ENCODE data around the gene SEC61A1. TPM values are rescaled to one million over a fixed set of nuclear protein-coding genes. Genes with fewer than 3 reads are reported as not detected.
A peak's percentile ranks its signal among the peaks of the same experiment; 100 is the strongest.

Gene SEC61A1
- total RNA-seq, 1 experiment from 2014 or later = 253 TPM

DNA sequence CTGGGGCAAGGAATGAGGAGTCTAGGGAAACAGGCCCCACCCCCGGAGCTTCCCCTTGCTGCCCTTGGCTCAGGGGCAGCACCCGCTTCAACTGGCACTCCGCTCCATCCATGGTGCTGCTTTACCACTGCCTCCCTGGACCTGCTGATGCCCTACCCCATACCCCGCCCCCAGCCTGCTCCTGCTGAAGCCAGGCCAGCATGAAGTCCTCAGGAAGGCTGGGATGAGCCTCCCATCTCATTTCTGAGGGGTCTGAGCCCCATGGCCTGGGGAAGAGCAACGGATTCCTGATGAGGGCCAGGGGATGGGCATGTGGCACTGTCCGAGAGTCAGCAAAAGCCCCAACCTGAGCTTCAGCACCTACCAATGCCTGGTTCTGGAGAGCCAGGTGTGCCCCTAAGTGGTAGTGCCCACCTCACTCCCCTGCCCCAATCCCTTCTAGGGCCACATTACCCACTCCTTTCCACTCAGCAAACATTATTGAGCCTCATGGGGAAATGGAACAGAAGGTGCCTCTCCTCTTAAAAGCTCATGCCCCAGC is 21.0 kb downstream of the SEC61A1 start:
- no peak for DNase-seq (ENCODE audit: low read depth, low spot score)
- in situ Hi-C loops (cut with HindIII; ENCODE audit: low pct_unique_long_range_greater_than_20kb, low sequenced_read_pairs) = no loop called here

DNA sequence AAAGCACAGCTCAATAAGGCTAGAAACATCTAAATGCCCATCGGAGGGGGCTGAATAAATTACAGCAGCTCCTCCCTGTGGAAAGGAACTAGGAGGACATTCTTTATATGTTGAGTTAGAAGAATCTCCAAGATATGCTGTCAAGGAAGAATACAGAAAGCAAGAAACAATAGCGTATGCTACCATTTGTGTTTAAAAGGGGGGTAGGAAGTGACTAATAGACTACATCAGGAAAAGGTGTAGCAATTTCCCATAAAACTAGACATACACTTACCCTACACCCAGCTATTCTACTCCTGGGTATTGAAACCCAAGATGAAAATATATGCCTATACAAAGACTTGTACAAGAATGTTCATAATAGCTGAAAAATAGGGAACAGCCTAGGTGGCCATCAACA is 21.6 kb downstream of the SEC61A1 start:
- in situ Hi-C loops (cut with HindIII; ENCODE audit: low pct_unique_long_range_greater_than_20kb, low sequenced_read_pairs) = no loop called here

GRCh38 chr3:128074851-128075521 is 22.7 kb downstream of the SEC61A1 start:
- no peak for DNase-seq (ENCODE audit: low read depth, low spot score)
- in situ Hi-C loops (cut with HindIII; ENCODE audit: low pct_unique_long_range_greater_than_20kb, low sequenced_read_pairs) = no loop called here

More for the DNA sequence above, 21.6 kb downstream of the SEC61A1 start:
- no peak for DNase-seq (ENCODE audit: low read depth, low spot score)

DNA sequence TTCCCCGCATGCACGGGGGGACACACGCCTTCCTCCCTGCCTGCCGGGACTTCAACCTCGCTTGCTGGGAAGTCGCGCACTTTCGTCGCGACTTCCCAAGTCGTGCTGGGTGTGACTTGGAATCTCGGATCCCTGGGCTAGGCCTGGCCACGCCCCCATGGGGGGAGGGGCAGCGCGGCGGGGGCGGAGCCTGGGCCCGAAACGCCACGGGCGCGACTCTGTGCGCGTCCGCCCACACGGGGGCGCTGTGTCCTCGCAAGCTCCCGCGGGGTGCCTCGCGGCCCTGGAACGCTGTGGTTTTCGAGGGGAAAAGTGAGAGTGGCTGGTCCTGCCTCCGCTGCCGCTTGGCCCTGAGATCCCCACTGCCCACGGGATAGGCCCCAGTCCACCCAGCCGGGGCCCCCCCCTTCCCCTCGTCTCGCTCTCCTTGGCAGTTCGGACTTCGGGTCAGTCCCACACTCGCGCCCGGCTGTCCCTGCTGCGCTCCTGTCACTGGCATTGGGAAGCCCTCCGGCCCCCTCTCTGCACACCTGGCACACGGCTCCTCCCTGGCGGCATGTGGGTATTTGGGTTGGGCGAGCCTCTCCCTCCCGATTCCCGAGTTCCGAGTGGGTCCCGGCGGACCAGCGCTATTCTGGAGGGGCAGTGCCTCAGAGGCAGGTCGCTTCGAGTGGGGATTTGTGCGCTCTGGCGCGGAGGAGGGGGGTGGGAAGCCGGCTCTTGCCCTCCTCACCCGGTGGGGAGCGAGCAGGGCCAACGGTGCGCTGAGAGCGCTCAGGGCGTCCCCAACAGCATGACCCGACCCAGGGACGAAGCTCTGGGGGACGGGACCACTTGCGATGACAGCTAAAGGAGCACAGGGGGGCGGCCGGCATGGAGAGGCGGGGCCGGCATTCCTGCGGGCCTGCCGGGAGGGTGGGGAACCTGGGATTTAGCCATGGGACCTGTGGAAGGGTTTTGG is 23.6 kb downstream of the SEC61A1 start:
- peak; percentile 34 for DNase-seq (ENCODE audit: low read depth, low spot score)
- in situ Hi-C loops (cut with HindIII; ENCODE audit: low pct_unique_long_range_greater_than_20kb, low sequenced_read_pairs) = no loop called here

DNA sequence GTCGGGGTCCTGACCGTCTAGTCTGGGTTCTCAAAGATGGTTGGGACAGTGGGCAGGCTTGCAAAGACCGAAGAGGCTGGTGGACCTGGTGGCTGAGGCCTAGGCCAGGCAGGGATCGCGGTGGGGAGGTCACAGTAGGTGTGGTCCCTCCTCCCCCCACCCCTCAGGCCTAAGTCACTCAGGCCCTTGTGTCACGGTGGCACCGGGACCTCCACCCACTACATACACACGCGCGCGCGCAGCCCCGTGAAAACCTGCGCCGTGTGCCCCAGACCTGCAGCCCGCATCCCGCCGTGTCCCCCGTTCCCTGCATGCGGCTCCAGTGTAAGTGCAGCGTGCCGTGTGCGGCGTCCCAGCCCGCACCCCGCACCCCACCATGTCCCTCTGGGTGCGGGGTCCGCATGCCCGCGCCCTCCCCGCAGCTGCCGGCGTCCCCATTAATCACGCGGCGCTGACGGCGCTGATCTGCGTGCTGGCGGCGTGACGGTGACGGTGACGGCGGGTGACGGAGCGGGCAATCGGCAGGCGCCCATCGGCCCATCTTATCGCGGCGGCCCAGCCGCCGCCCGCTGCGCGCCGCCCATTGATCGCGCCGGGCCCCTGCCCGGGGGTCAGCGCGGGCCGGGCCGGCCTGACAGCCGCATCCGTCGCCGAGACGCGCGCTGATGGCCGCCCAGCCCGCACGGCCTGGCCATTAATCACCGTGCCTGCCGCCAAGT is 24.4 kb downstream of the SEC61A1 start:
- in situ Hi-C loops (cut with HindIII; ENCODE audit: low pct_unique_long_range_greater_than_20kb, low sequenced_read_pairs) = no loop called here
- DNase-seq (ENCODE audit: low read depth, low spot score) = no peak

DNA sequence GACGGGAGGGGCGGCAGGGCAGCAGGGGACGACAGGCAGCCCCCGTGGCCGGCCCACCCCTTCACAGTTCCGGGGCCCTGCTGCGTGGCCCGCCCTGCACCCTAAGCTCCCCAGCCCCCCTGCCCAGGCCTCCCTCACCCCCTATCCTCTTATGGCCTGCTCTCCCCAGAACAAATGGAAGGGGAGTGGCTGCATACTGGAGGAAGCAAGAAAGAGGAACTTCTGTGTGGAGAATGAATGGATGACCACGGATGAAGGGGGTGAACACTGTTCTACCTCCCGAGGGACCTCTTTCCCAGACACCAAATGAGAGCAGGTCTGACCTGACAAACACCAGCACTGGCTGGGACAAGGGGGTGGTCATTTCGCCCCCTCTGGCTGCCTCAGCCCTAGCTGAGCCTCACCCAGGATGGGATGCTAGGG is 25.0 kb downstream of the SEC61A1 start:
- in situ Hi-C loops (cut with HindIII; ENCODE audit: low pct_unique_long_range_greater_than_20kb, low sequenced_read_pairs) = no loop called here
- no peak for DNase-seq (ENCODE audit: low read depth, low spot score)

GRCh38 chr3:128077665-128078064 is 25.4 kb downstream of the SEC61A1 start:
- no peak for DNase-seq (ENCODE audit: low read depth, low spot score)
- in situ Hi-C loops (cut with HindIII; ENCODE audit: low pct_unique_long_range_greater_than_20kb, low sequenced_read_pairs) = no loop called here

DNA sequence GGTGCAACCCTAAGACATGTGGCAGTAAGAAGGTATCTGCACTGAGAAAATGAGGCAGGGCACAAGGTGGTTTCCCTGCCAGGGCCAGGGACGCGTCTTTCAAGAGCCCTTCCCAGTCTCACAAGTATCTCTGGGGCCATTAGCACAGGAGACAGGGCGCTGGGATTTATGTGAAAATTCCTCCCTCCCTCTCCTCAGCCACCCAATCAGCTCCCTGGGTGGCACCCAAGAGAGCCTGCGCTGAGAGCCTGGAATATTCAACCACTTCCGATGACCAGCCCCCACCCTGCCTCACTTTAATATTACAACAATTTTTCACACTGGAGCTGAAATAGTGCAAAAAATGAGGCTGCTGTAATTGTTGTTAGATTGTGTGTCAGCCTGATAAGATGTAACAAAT is 26.1 kb downstream of the SEC61A1 start:
- no peak for DNase-seq (ENCODE audit: low read depth, low spot score)
- in situ Hi-C loops (cut with HindIII; ENCODE audit: low pct_unique_long_range_greater_than_20kb, low sequenced_read_pairs) = no loop called here

GRCh38 chr3:128078875-128079274 is 26.6 kb downstream of the SEC61A1 start:
- in situ Hi-C loops (cut with HindIII; ENCODE audit: low pct_unique_long_range_greater_than_20kb, low sequenced_read_pairs) = no loop called here

GRCh38 chr3:128079823-128080222 is 27.6 kb downstream of the SEC61A1 start:
- DNase-seq (ENCODE audit: low read depth, low spot score) = no peak

More at GRCh38 chr3:128078875-128079274, 26.6 kb downstream of the SEC61A1 start:
- no peak for DNase-seq (ENCODE audit: low read depth, low spot score)

GRCh38 chr3:128080323-128081080 is 28.3 kb downstream of the SEC61A1 start:
- DNase-seq (ENCODE audit: low read depth, low spot score) = no peak
- in situ Hi-C loops (cut with HindIII; ENCODE audit: low pct_unique_long_range_greater_than_20kb, low sequenced_read_pairs) = no loop called here

More at GRCh38 chr3:128079823-128080222, 27.6 kb downstream of the SEC61A1 start:
- in situ Hi-C loops (cut with HindIII; ENCODE audit: low pct_unique_long_range_greater_than_20kb, low sequenced_read_pairs) = no loop called here

- DNase-seq (ENCODE audit: low read depth, low spot score) = no peak
- in situ Hi-C loops (cut with HindIII; ENCODE audit: low pct_unique_long_range_greater_than_20kb, low sequenced_read_pairs) = no loop called here
Measured at GRCh38 chr3:128081226-128081625, 29.0 kb downstream of the SEC61A1 start.

GRCh38 chr3:128081846-128082245 is 29.6 kb downstream of the SEC61A1 start:
- no peak for DNase-seq (ENCODE audit: low read depth, low spot score)
- in situ Hi-C loops (cut with HindIII; ENCODE audit: low pct_unique_long_range_greater_than_20kb, low sequenced_read_pairs) = no loop called here

- no peak for DNase-seq (ENCODE audit: low read depth, low spot score)
- in situ Hi-C loops (cut with HindIII; ENCODE audit: low pct_unique_long_range_greater_than_20kb, low sequenced_read_pairs) = no loop called here
Measured at GRCh38 chr3:128082546-128082945, 30.3 kb downstream of the SEC61A1 start.

DNA sequence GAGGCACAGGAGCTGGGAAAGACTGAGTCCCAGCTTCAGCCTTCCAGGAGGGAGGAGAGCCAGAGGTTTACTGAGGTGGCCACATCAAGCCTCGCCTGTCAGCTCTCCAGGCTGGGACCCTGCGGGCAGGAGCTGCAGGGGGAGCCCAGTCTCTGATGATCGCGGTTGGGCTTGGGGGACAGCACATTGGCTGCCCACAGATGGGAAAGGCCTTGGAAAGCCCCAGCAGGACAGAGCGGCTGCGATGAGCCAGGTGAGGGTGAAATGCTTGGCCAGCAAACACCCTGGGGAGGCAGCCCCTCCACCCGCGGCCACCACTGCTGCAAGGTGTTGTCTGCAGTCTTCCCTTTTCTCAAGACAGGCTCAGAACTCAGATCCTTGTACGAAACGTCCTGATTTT is 31.2 kb downstream of the SEC61A1 start:
- in situ Hi-C loops (cut with HindIII; ENCODE audit: low pct_unique_long_range_greater_than_20kb, low sequenced_read_pairs) = no loop called here

GRCh38 chr3:128083980-128084674 is 31.9 kb downstream of the SEC61A1 start:
- in situ Hi-C loops (cut with HindIII; ENCODE audit: low pct_unique_long_range_greater_than_20kb, low sequenced_read_pairs) = no loop called here
- DNase-seq (ENCODE audit: low read depth, low spot score) = no peak

More for the DNA sequence above, 31.2 kb downstream of the SEC61A1 start:
- DNase-seq (ENCODE audit: low read depth, low spot score) = no peak

GRCh38 chr3:128084675-128085021 is 32.4 kb downstream of the SEC61A1 start:
- in situ Hi-C loops (cut with HindIII; ENCODE audit: low pct_unique_long_range_greater_than_20kb, low sequenced_read_pairs) = no loop called here
- DNase-seq (ENCODE audit: low read depth, low spot score) = no peak

Measured in SK-MEL-5 (cell line).